Tibial nerve (tissue), 3 donors: ENCODE results near the gene MDGA2.

ENCODE experiments used
- CTCF ChIP-seq, 5 experiments: fragments of 200-600 bp in 3 of 5; fragments of 450-650 bp in 2 of 5; sonication (generic) in 3 of 5; IDR thresholded peaks; one replicate each; pipeline ENCODE4 v1.5.1; 2016 to 2019; ENCODE audit warnings: antibody characterized with exemption in 5 of 5, mild to moderate bottlenecking in 3 of 5, moderate library complexity in 2 of 5
- POLR2A ChIP-seq, 2 donors: fragments of 450-650 bp; IDR thresholded peaks; one replicate each; pipeline ENCODE4 v1.6.1; 2017; ENCODE audit warnings: antibody characterized with exemption in 2 of 2, mild to moderate bottlenecking in 2 of 2, moderate library complexity in 2 of 2

GRCh38 chr14:47276931-47277330 is 398.5 kb downstream of the MDGA2 start:
- TF ChIP-seq CTCF (IDR thresholded peaks at IDR 0.05) (no peak), POLR2A (IDR thresholded peaks at IDR 0.05) (no peak)
